Right cardiac atrium (tissue), 5 donors: Measurements from ENCODE around the gene RTL1. TPM values are rescaled to one million over a fixed set of nuclear protein-coding genes. Genes with fewer than 3 reads are reported as not detected.
A peak's percentile ranks its signal among the peaks of the same experiment; 100 is the strongest.

Experiments used
- ATAC-seq, 2 donors: fragments of 200-7000 bp; cut with Tn5 transposase; one replicate each; pipeline versions ENCODE4 v1.8.0 to v1.9.1; 2020; ENCODE audit warnings: moderate library complexity in 2 of 2, mild to moderate bottlenecking in 1 of 2
- DNase-seq, 3 donors: peaks; one replicate each; pipeline ENCODE4 v3.0.0-alpha.2; 2020
- H3K27ac ChIP-seq: one replicate; pipeline ENCODE4 v1.5.1; 2013; ENCODE audit warnings: mild to moderate bottlenecking, low read length, control low read depth, moderate library complexity
- H3K27me3 ChIP-seq: one replicate; pipeline ENCODE4 v1.6.1; 2013; ENCODE audit not compliant: control insufficient read depth, insufficient read depth
- H3K4me1 ChIP-seq: one replicate; pipeline ENCODE4 v1.6.1; 2013; ENCODE audit warnings: low read length; ENCODE audit not compliant: control insufficient read depth, insufficient read depth
- H3K4me3 ChIP-seq: one replicate; pipeline ENCODE4 v1.5.1; 2013; ENCODE audit warnings: low read length, control low read depth
- H3K9me3 ChIP-seq: one replicate; pipeline ENCODE4 v1.6.1; 2013; ENCODE audit warnings: low read length; ENCODE audit not compliant: control insufficient read depth
- WGBS: extraction: QIAGEN DNeasy Blood & Tissue Kit; methylation state at CpG from one replicate; pipeline ENCODE4 v1.1.7; 2013; 5-methylcytosine and 5-hydroxymethylcytosine counted together
- intact Hi-C, 4 donors: fragments of 100-400 bp; cut with DNase I; formaldehyde crosslinking; loops; one replicate each; pipeline versions ENCODE4 v1.11.0 to v1.14.0; 2022 to 2023
- polyA plus RNA-seq: library from polyadenylated mRNA; stranded (reverse); fragments of 200-250 nt; gene quantifications from one replicate; pipeline ENCODE4 v1.2.3, GENCODE V29; 2013
- total RNA-seq, 4 donors: library from RNA; stranded (reverse); fragmentation: NEBNext Ultra II Directional; extraction: Animal tissue kit (Norgen Biotek cat#: 25700); gene quantifications; one replicate each; pipeline ENCODE4 v1.2.1, GENCODE V29; 2021
- donor health status: healthy with polysubstance abuse.
- donor health status: DM: no; HTN: yes; CAD: no.
- donor health status: DM: no; HTN: no; CAD: no.
- donor health status: DM: no; HTN: yes; CAD: no; lungs with severe emphysema.
- donor health status: DM: yes; HTN: yes; CAD: no.

RTL1 gene
- total and polyA plus RNA-seq, 5 donors: 0.05 TPM; not detected in 4

DNA sequence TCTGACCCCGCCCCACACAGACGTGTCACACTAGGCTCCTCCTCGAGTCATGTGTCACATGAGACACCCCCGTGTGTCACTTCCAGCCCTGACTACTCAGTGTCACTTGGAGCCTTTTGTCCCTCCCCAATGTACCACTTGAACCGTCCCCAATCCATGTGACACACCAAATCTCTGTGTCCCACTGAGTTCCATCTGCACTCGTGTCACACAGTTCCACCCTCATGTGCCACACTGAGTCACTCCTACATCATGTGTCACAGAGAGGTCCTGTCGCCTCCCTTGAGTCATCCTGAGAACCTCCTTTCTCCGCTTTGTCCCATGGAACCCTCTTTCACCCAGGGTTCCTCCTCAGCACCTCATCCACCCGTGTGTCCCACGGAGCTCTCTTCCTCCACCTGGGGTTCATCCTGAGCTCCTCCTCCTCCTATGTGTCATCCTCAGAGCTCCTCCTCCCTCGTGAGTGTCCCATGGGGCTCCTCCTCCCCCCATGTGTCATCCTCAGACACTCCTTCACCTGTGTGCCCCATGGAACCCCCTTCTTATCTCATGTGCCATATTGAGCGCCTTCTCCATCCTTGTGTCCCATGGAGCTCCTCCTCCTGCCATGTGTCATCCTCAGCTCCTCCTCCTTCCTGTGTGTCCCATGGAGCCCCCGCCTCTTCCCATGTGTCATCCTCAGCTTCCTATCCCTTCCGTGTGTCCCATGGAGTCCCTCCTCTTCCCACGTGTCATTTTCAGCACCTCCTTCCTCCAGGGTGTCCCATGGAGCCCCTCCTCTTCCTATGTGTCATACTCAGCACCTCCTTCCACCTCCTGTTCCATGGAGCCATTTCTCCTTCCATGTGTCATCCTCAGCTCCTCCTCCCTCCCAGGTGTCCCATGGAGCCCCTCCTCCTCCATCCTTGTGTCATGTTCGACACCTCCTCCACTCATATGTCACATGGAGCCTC lies 32.0 kb downstream of the RTL1 start:
- DNase-seq: peak in 1 of 3 donors; percentile 9
- Histone ChIP-seq H3K27ac (no peak overlapping the region), H3K4me1 (no peaks in the 10 kb centered on the region), H3K27me3 (no peaks in the 10 kb centered on the region), H3K9me3 (no peaks in the 10 kb centered on the region), H3K4me3 (no peak overlapping the region)
- 75% methylated on average over 16 of the region's 16 CpGs for WGBS
- intact Hi-C loops: no loop called here
- ATAC-seq: peak in 1 of 2 donors; percentile 12

DNA sequence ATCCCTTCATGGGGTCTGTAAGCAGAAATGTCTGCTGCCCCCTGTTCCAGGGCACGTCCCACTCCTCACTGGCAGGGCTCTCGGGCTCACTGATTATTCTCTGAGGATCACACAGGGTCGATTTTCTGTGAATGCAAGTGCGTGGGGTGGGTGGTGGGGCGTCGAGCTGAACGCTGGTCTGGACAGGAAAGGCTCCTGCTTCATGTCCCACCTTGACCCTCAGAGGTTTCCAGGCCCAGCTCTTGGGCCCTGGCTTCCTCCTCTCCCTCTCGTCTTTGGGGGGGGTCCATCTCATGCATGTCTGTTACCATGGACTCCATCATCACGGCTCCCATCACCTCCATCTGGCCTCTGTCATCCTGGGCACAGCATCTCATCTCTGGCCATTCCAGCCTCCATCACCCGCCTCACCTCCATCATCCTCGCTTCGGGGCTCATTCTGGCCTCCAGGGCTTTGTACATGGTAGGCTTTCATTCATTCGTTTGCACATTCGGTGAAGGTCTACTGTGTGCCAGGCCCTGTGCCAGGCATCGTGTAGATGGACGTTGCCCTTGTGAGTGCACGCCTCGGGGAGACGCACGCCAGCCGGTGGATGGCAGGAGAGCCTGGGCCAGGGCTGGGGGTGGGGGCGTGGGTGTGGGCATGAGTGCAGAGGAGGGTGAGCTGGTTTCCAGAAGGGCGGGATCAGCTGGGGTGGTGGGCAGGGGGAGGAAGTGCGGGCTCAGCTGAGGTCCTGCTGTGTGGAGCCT lies 34.7 kb downstream of the RTL1 start:
- ATAC-seq: no peak
- no peak overlapping the region for H3K4me3 ChIP-seq
- intact Hi-C loops: no loop called here
- 87% methylated on average over 22 of the region's 24 CpGs for WGBS
- no peaks in the 10 kb centered on the region for H3K4me1 ChIP-seq
- no peak overlapping the region for H3K27ac ChIP-seq
- peak in 1 of 3 donors; percentile 47 for DNase-seq
- H3K9me3 ChIP-seq: no peaks in the 10 kb centered on the region
- H3K27me3 ChIP-seq: no peaks in the 10 kb centered on the region

DNA sequence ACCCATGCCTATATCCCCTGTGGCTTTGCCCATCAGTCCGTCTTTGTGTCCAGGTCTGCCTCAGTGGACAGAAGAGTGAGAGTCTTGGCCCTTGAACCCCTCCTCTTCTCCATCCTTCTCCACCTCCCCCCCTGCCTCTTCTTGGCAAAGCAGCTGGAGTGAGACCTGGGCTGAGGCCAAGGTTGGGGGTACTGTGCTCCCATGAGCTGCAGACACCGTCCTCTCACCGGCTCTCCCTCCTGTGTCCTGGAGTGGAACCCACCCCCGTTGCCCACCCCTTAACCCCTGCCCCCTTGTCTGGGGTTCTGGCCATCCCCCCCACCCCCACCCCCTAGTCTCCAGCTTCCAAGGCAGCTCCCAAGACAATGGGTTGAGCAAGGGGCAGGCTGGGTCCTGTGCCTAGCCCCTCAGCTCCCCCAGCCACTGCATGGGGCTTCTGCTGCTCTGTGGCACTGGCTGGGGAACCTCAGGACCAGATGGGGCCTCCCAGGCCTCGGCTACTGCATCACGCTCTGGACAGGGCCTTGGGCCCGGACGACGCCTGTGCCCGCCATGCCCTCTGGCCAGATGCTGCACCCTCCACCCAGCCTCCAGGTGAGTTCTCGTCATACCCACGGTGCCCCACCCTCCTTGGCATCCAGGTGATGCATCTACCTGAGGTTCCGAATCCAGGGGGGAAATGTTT lies 35.7 kb downstream of the RTL1 start:
- DNase-seq (peak in 1 of 3 donors; percentile 27), ATAC-seq (peak in 1 of 2 donors; percentile 25)
- Histone ChIP-seq H3K27me3 (no peaks in the 10 kb centered on the region), H3K4me1 (no peaks in the 10 kb centered on the region), H3K9me3 (no peaks in the 10 kb centered on the region), H3K4me3 (no peak overlapping the region), H3K27ac (no peak overlapping the region)
- 83% methylated on average over 13 of the region's 13 CpGs for WGBS
- intact Hi-C loops: no loop called here

DNA sequence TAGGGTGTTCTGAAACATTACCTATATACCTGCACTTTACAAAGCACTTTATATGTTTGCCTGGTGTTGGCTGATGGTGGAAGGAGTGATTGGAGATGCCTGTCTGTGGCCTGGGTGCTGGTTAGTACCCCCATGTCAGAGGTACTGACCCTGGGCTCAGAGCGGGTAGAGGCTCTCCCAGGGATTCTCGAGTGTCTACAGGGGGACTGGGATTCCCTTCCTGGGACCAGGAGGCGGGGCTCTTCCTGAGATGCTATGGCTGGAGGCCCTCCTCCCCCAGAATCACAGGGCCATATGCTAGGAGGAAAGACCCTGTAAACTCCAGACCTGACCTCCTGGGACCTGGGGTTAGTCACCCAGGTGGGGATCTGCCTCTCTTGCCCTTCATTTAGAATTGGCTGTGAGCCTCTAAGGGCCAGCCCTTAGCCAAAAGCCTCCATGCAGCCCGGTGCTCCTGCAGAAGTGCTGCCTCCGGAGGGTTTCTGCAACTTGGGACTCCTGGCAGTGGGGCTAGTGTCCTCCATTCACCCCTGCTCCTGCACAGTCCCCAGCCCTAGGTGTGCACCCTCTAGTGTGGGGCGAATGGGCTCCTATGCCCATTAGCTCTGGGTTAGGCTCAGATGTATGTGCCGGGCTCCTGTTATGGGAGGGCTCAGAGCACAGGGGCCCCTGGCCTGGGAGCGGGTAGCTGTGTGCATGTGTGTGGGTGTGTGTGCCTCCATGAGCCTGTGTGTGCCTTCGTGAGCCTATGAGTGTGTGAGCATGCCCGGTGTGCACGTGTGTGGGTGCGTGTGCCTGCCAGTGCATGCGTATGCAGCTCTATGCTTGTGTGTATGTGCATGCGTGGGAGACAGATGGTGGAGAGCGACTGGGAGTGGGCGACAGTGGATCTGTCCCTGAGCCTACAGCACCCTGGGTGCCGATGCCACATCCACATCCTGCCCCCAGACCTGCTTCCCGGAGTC lies 36.6 kb downstream of the RTL1 start:
- intact Hi-C loops: no loop called here
- DNase-seq (peak in 1 of 3 donors; percentile 35), ATAC-seq (no peak)
- Histone ChIP-seq H3K4me3 (no peak overlapping the region), H3K27ac (no peak overlapping the region), H3K27me3 (no peaks in the 10 kb centered on the region), H3K4me1 (no peaks in the 10 kb centered on the region), H3K9me3 (no peaks in the 10 kb centered on the region)
- WGBS: 86% methylated on average over 18 of the region's 18 CpGs

DNA sequence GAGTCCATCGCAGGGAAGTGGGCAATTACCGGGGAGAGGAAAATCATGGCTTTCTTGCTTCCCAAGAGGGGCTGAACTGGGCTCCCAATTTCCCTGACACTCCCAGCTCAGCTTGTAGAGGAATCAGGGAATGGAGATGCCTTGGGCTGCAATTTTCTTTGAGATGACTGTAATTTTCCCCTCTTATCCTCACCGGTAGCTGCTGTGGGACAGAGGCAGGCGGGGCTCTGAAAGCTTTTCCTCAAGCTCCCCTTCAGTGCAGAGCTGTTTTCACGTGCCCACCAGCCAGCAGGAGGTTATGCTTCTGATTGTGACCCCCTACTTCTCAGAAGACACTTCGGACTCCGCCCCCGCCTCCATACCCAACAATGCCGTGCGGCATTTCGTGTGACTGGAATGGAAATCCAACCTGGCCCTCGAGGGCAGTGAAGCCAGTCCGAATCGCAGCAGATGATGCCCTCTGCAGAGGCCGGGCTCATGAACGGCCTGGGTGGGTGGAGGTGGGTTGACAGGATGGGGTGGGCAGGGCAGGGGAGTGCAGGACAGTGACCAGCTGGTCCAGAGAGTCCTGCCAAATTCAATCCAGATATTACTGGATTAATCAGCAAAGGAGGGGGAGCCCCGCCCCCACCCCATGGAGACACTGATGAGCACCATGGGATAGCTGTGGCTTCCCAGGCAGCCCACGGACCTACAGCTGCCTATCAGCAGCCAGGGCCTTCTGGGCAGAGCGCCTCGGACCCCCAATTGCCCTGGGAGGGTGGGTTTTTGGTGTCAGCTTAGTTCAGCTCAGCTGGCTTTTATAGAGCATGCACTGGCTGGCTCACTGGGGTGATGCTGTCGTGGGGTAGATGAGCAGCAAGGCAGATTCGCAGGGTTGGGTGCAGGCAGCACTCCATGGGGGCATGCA lies 37.6 kb downstream of the RTL1 start:
- DNase-seq: peak in 2 of 3 donors; percentile 5 to 30
- intact Hi-C loops: no loop called here

DNA sequence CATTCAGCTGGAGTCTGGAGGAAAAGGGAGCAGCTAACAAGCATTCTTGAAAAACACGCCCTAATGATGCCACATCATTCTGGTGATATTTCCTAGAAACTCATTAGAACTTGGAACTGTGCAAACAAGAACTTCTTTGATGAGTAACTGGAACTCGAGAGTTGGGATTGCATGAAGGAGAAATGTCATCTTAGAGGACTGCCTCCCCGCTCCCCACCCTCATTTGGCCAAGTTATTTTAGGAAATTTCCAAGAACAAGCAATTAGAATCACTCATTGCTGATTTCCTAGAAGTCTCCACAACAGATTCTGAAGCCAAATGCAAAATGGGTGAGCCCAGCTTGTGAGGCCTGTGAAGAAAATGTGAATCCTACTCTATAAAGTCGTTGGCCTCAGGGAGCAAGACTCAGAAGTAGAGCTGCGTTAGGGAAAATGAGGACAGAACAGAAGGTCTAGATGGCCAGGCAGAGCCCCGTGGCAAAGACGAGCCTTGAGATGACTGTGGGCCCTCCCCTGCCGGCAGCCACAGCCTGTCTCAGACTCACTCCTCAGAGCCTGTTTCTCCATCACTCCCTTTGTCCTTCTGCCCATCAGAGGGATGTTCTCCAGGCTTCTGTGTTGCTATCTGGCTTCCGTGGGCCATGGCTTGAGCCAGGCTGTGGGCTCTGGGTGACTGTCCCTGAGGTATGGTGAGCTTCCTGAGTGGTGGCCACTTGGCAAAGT lies 38.4 kb downstream of the RTL1 start:
- Histone ChIP-seq H3K9me3 (no peaks in the 10 kb centered on the region), H3K27me3 (no peaks in the 10 kb centered on the region), H3K27ac (no peak overlapping the region), H3K4me3 (no peak overlapping the region), H3K4me1 (no peaks in the 10 kb centered on the region)
- peak in 2 of 3 donors; percentile 2 to 4 for DNase-seq
- ATAC-seq: no peak
- WGBS: 55% methylated on average over 9 of the region's 9 CpGs
- intact Hi-C loops: no loop called here

More for the DNA sequence above, 37.6 kb downstream of the RTL1 start:
- H3K27ac ChIP-seq: no peak overlapping the region
- no peaks in the 10 kb centered on the region for H3K27me3 ChIP-seq
- no peak overlapping the region for H3K4me3 ChIP-seq
- no peaks in the 10 kb centered on the region for H3K9me3 ChIP-seq
- no peaks in the 10 kb centered on the region for H3K4me1 ChIP-seq
- 74% methylated on average over 22 of the region's 22 CpGs for WGBS
- no peak for ATAC-seq

DNA sequence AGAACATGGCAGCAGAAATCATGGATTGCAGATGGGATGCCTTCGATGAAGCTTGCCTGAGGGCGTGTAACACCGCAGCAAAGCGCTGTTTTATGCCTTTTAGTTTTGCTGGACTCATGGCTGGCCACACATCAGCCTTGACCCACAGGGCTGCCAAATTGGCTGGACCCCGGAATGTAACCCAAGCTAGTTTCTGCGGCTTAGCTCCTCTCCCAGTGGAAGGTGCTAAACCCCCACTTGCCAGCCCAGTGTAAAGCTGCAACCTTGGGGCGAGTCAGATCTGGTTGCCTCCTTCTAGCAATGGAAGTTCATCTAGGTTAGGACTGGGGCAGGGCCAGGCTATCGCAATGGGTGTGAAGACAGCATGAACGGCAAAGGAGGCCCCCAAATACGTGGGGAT lies 39.3 kb downstream of the RTL1 start:
- 86% methylated on average over 10 of the region's 10 CpGs for WGBS
- DNase-seq: peak in 1 of 3 donors; percentile 20
- intact Hi-C loops: no loop called here

DNA sequence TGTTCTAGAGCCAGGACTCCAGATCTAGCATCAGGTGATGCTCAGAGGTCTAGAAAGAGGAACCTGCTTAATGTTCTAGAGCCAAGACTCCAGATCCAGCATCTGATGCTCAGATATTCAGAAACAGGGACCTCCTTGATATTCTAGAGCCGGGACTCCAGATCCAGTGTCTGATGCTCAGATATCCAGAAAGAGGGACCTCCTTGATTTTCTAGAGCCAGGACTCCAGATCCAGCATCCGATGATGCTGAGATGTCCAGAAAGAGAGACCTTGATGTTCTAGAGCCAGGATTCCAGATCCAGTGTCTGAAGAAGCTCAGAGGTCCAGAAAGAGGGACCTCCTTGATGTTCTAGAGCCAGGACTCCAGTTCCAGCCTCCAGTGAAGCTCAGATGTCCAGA lies 40.7 kb downstream of the RTL1 start:
- Histone ChIP-seq H3K27ac (no peak overlapping the region), H3K4me1 (no peaks in the 10 kb centered on the region), H3K27me3 (no peaks in the 10 kb centered on the region), H3K9me3 (no peaks in the 10 kb centered on the region), H3K4me3 (no peak overlapping the region)
- 91% methylated on average over 2 of the region's 2 CpGs for WGBS
- ATAC-seq (no peak), DNase-seq (no peak)
- intact Hi-C loops: no loop called here

More for the DNA sequence above, 39.3 kb downstream of the RTL1 start:
- H3K4me1 ChIP-seq: no peaks in the 10 kb centered on the region
- H3K9me3 ChIP-seq: no peaks in the 10 kb centered on the region
- H3K27ac ChIP-seq: no peak overlapping the region
- no peak for ATAC-seq
- no peak overlapping the region for H3K4me3 ChIP-seq
- H3K27me3 ChIP-seq: no peaks in the 10 kb centered on the region

DNA sequence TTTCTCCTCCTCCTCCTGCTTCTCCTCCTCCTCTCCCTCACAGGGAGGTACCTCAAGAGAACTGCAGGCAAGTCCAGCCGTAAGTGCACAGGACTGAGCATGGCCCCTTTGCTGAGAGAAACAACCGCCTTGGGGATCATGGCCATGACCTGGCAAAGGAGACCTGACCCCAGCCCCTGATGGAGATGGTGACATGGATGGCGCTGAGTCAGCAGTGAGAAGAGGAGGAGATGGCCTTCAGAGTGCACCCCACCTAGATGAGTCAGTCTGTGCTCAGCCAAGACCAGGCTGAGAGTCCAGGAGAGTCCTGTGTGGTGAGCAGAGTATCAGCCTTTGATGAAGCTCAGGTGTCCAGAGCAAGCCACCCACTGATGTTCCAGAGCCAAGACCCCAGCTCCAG lies 41.2 kb downstream of the RTL1 start:
- intact Hi-C loops: no loop called here
- no peaks in the 10 kb centered on the region for H3K9me3 ChIP-seq
- H3K4me3 ChIP-seq: no peak overlapping the region
- 62% methylated on average over 3 of the region's 3 CpGs for WGBS
- ATAC-seq (peak in 1 of 2 donors; percentile 15), DNase-seq (peak in 2 of 3 donors; percentile 4 to 7)
- no peak overlapping the region for H3K27ac ChIP-seq
- no peaks in the 10 kb centered on the region for H3K27me3 ChIP-seq
- no peaks in the 10 kb centered on the region for H3K4me1 ChIP-seq
